HL-60 (cell line): ENCODE data around the gene VAT1L.

Source experiments
- DNase-seq, 2 experiments: peaks; one replicate each; pipeline ENCODE4 v3.0.0-alpha.2; 2010 to 2020; ENCODE audit warnings: low read depth in 1 of 2, low spot score in 1 of 2
- H3K27ac ChIP-seq: fragments of 250-450 bp; sonication (Bioruptor Pico); replicated peaks from 2 replicates; pipeline ENCODE4 v1.5.1; 2020; ENCODE audit warnings: mild to moderate bottlenecking, moderate library complexity
- H3K27me3 ChIP-seq: fragments of 250-450 bp; sonication (Bioruptor Pico); 2 replicates; pipeline ENCODE4 v1.5.1; 2021; ENCODE audit warnings: mild to moderate bottlenecking, moderate library complexity; ENCODE audit not compliant: insufficient read depth, poor library complexity, severe bottlenecking
- H3K4me3 ChIP-seq: replicated peaks from 2 replicates; pipeline ENCODE4 v1.5.1; 2011; ENCODE audit warnings: mild to moderate bottlenecking, control low read depth, low read length; ENCODE audit not compliant: insufficient read depth
- CTCF ChIP-seq: IDR thresholded peaks from one replicate; pipeline ENCODE4 v1.5.1; 2011; ENCODE audit warnings: low read length, control low read depth, inconsistent platforms; ENCODE audit not compliant: insufficient read depth
- GABPA ChIP-seq: IDR thresholded peaks from 2 replicates; pipeline ENCODE4 v1.6.1; 2012; ENCODE audit warnings: low read depth
- POLR2AphosphoS5 ChIP-seq: IDR thresholded peaks from 2 replicates; pipeline ENCODE4 v1.6.1; 2012; ENCODE audit warnings: low read depth
- REST ChIP-seq: IDR thresholded peaks from 2 replicates; pipeline ENCODE4 v1.6.1; 2012; ENCODE audit warnings: low read depth; ENCODE audit not compliant: insufficient replicate concordance
- SPI1 ChIP-seq: IDR thresholded peaks from 2 replicates; pipeline ENCODE4 v1.6.1; 2012; ENCODE audit warnings: low read depth, mild to moderate bottlenecking, borderline replicate concordance

Gene VAT1L

GRCh38 chr16:77897831-77898605 is 109.7 kb downstream of the VAT1L start:
- H3K4me3 ChIP-seq: no peak overlapping the region
- H3K27me3 ChIP-seq: no peaks in the 10 kb centered on the region
- no peak for DNase-seq
- no peak for TF ChIP-seq GABPA
- TF ChIP-seq REST: no peak
- no peak for TF ChIP-seq POLR2AphosphoS5
- TF ChIP-seq SPI1: no peak
- no peak for TF ChIP-seq CTCF
- H3K27ac ChIP-seq: no peak overlapping the region

GRCh38 chr16:77898671-77899211 is 110.4 kb downstream of the VAT1L start:
- no peak for DNase-seq
- Histone ChIP-seq H3K27me3 (no peaks in the 10 kb centered on the region), H3K27ac (no peak overlapping the region), H3K4me3 (no peak overlapping the region)
- TF ChIP-seq GABPA (no peak), POLR2AphosphoS5 (no peak), CTCF (no peak), SPI1 (no peak), REST (no peak)

GRCh38 chr16:77899416-77899815 is 111.1 kb downstream of the VAT1L start:
- Histone ChIP-seq H3K27ac (no peak overlapping the region), H3K27me3 (no peaks in the 10 kb centered on the region), H3K4me3 (no peak overlapping the region)
- no peak for DNase-seq
- TF ChIP-seq CTCF (no peak), REST (no peak), GABPA (no peak), SPI1 (no peak), POLR2AphosphoS5 (no peak)
